ENCODE measurements around the gene SAFB. TPM values are rescaled to one million over a fixed set of nuclear protein-coding genes. Genes with fewer than 3 reads are reported as not detected.

The SAFB gene
- total and polyA plus RNA-seq, 9 donors, result 64.1 to 108 (median 75.2) TPM

DNA sequence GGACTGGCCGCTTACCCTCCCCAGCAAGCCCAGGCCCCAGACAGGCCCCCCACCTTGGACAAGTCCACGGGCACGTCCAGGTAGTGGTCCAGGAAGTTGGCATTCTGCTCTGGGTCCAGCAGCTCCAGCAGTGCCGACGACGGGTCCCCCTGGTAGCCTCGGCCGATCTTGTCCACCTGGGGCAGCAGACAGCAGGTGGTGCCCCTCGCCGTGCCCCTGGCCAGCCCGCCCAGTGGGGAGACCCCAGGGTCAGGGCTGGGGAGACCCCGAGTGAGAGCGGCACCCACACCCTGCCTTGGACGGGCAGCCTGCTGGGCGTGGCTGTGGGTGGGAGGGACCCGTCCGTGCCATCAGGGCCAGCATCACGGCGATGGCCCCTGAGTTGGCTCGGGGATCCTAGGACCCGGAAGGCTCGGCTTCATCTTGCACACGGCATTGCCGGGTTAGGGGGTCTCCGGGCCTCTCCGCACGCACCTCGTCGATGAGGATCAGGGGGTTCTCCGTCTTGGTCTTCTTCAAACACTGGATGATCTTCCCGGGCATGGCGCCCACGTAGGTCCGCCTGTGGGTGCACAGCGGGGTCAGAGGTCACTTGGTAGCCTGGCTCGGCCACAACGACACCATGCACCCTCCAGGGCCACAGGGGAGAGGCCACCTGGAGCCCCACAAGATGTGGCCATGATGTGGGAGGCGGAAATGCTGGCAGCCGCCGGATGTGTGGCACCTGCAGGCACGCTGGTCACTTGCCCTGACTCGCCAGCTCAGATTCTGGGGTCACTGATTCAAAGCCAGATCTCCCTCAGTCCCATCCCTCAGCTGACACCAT is 73.5 kb downstream of the SAFB start:
- H3K4me3 ChIP-seq, result no peak overlapping the region
- H3K27me3 ChIP-seq, result no peaks in the 10 kb centered on the region
- TF ChIP-seq, protein P1, sequence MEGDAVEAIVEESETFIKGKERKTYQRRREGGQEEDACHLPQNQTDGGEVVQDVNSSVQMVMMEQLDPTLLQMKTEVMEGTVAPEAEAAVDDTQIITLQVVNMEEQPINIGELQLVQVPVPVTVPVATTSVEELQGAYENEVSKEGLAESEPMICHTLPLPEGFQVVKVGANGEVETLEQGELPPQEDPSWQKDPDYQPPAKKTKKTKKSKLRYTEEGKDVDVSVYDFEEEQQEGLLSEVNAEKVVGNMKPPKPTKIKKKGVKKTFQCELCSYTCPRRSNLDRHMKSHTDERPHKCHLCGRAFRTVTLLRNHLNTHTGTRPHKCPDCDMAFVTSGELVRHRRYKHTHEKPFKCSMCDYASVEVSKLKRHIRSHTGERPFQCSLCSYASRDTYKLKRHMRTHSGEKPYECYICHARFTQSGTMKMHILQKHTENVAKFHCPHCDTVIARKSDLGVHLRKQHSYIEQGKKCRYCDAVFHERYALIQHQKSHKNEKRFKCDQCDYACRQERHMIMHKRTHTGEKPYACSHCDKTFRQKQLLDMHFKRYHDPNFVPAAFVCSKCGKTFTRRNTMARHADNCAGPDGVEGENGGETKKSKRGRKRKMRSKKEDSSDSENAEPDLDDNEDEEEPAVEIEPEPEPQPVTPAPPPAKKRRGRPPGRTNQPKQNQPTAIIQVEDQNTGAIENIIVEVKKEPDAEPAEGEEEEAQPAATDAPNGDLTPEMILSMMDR (IDR thresholded peaks at IDR 0.05), result no peak
- TF ChIP-seq POLR2A (IDR thresholded peaks at IDR 0.05) (no peak), EP300 (IDR thresholded peaks at IDR 0.05) (no peak)
- intact Hi-C loops (cut with DNase I), result no loop called here
- no peaks in the 10 kb centered on the region for H3K36me3 ChIP-seq
- H3K27ac ChIP-seq, result no peak overlapping the region
- peak in 2 of 5 donors; percentile 13 to 48 for DNase-seq
- WGBS, 3 donors, result 75 to 83% (median 81%) methylated on average over 28 to 42 of the region's 42 CpGs
- no peaks in the 10 kb centered on the region for H3K9me3 ChIP-seq
- H3K4me1 ChIP-seq (ENCODE audit: insufficient read depth), result peaks cover 4% of the 10 kb centered on the region

- TF ChIP-seq POLR2A (IDR thresholded peaks at IDR 0.05), result no peak
- intact Hi-C loops (cut with DNase I), result no loop called here
- peak in 1 of 5 donors; percentile 8 for DNase-seq
- Histone ChIP-seq H3K4me3 (no peak overlapping the region), H3K27ac (no peak overlapping the region), H3K9me3 (no peaks in the 10 kb centered on the region), H3K36me3 (no peaks in the 10 kb centered on the region), H3K4me1 (ENCODE audit: insufficient read depth) (no peaks in the 10 kb centered on the region), H3K27me3 (no peaks in the 10 kb centered on the region)
- WGBS, 3 donors, result 66 to 71% (median 67%) methylated on average over 25 of the region's 25 CpGs
These were observed 74.4 kb downstream of the SAFB start for GRCh38 chr19:5697022-5697889.

DNA sequence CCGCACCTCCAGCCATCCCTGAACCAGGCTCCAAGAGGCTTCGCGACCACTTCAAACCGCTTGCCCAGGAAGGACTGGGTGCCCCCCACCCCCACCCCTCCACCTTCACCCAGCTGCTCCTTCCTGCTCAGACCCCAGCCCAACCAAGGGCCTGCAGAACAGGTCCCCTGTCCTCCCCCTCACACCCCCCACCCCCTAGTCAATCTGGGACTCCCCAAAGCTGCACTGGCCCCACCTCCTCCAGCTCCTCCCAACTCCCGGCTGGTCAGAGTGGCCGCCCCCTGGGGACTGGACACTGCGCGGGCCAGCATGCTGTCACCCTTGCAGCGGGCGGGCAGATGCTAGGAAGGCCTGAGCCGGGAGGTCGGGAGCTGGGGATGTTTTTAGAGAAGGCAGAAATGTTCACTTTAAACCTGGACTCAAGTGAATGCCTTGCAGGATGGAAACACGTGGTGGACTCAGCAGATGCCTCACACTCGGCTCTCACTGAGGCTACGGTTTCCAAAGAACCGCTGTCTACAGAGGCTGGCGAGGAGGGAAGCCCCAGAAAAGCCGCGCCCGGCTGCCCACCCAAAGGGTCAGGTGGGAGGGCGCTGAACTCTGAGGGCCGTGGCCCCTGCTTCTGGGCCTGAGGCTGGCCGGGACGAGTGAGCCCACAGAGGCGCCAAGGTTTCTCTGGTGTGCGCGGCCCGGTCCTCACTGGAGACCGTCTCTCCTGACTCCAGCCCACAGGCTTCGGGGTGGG is 75.2 kb downstream of the SAFB start:
- Histone ChIP-seq H3K27me3 (no peaks in the 10 kb centered on the region), H3K9me3 (no peaks in the 10 kb centered on the region), H3K27ac (no peak overlapping the region), H3K36me3 (no peaks in the 10 kb centered on the region), H3K4me3 (no peak overlapping the region), H3K4me1 (ENCODE audit: insufficient read depth) (no peaks in the 10 kb centered on the region)
- intact Hi-C loops (cut with DNase I), result no loop called here
- DNase-seq, result peak in 1 of 5 donors; percentile 10
- TF ChIP-seq POLR2A (IDR thresholded peaks at IDR 0.05), result no peak
- TF ChIP-seq, protein P1 (IDR thresholded peaks at IDR 0.05), result no peak
- TF ChIP-seq EP300 (IDR thresholded peaks at IDR 0.05), result no peak
- 69 to 76% (median 71%) methylated on average over 30 of the region's 30 CpGs for WGBS, 3 donors

DNA sequence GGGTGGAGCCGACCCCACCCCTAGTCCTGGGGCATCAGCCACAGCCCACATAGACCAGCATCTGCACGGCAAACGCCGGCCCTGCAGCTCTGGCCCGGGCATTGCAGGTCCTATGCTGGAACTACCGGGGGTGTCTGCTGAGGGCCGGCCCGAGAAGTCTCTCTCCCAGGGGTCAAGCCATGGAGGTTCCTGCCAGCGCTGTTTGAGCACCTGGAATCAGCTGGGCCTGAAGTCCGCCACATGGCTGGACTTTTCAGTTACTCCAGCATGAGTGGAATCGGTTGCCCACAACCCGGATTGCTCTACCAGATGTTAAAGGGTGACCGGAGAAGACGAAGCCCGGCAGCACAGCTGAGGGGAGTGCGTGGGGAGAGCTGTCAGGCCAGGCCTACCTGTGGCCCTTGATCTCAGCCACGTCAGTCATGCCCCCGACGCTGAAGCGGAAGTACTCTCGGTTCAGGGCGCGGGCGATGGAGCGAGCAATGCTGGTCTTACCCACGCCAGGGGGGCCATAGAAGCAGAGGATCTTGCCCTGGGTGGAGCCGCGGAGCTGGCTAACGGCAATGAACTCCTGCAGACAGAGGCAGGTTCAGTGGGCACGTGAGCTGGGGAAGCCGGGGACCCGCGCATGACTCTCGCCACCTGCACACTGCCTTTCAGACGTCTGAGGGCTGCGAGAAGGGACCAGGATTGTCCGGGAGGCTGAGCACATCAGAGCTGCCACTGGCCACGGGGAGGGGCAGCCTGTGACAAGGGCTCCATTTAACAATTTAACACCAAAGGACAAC is 75.9 kb downstream of the SAFB start:
- intact Hi-C loops (cut with DNase I), result no loop called here
- 80 to 85% (median 85%) methylated on average over 33 to 38 of the region's 38 CpGs for WGBS, 3 donors
- no peak overlapping the region for H3K4me3 ChIP-seq
- H3K36me3 ChIP-seq, result no peaks in the 10 kb centered on the region
- no peaks in the 10 kb centered on the region for H3K9me3 ChIP-seq
- H3K4me1 ChIP-seq (ENCODE audit: insufficient read depth), result no peaks in the 10 kb centered on the region
- H3K27me3 ChIP-seq, result no peaks in the 10 kb centered on the region
- TF ChIP-seq, protein P1 (IDR thresholded peaks at IDR 0.05), result no peak
- TF ChIP-seq POLR2A (IDR thresholded peaks at IDR 0.05) (no peak), EP300 (IDR thresholded peaks at IDR 0.05) (no peak)
- DNase-seq, result peak in 2 of 5 donors; percentile 9 to 18
- H3K27ac ChIP-seq, result no peak overlapping the region

Data from ovary (tissue), 9 donors.